ENCODE data around the gene ARHGAP28.
"Not testable (repeated sequence)": the region's sequence is repeated elsewhere in the genome, so short reads cannot be mapped to it uniquely, and the experiment has no call there.

The ARHGAP28 gene

DNA sequence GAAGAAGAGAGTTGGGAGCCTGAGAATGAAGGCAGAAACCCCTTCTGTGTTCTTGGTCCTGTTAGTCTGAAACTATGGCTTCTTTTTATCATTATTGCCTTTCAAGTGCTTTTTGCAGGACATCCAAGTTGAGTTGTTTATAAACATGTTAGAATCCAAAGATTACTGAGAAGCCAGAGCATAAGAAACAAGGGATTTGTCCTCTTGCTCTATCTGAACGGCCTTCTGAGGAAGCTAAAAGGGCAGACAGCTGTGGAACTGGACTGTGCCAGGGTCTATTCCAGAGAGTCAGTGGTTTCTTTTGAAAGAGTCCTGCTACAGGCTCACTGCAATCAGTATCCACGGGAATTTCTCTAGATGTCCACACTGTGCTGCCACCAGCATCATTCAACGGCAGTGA is 86.6 kb downstream of the ARHGAP28 start:
- no peak for DNase-seq (ENCODE audit: low read depth, low spot score)

DNA sequence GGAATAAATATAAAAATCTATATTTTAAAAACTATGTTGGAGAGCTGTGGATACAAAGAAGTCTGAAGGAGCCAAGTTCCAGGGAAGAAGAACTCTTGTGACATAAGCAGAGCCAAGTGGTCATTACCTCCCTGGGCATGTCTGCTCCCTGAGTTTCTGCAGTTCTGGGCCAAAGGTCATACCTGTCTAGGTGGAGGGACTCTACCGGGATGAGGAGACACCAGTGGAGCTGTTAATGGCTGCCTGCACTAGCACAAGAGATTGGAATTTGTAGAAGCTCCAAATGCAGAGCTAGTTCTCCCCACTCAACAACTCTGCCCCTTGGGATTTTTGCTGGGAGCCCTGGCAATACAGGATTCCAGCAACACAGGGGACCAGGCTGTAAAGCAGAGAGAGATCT is 89.8 kb downstream of the ARHGAP28 start:
- no peak for DNase-seq (ENCODE audit: low read depth, low spot score)

DNA sequence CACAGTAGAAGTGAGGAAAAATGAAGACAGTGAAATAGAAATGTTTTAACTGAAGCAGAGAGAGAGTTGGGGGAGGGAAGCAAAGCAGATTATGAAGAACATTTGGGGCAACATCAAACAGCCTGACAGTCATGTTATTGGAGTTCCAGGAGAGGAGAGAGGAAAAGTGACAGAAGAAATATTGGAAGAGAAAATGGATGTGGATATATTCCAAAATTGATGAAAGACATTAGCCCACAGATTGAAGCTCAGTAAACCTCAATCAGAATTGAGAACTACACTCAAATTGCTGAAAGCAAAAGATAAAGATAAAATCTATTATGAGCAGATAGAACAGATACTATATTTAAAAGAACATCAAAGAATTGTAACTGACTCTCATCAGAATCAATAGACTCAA is 90.8 kb downstream of the ARHGAP28 start:
- no peak for DNase-seq (ENCODE audit: low read depth, low spot score)

DNA sequence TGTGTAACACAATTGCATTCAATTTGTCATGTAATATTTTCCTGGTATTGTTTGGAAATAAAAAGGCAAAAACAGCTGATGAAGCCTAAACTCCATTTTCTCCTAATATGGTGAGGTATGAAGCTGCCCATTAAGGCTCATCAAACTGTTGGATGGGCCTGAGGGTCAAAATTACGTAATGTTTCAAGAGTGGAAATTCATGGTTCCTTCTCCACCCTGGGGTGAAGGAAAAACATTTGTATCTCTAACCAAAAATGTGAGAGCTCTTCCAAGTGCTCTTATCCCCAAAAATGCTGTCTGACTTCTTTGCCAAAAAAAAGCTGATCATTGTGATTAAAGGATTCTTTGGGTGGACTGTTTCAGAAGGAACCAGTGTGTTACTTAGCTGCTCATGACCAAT is 91.8 kb downstream of the ARHGAP28 start:
- no peak for DNase-seq (ENCODE audit: low read depth, low spot score)

DNA sequence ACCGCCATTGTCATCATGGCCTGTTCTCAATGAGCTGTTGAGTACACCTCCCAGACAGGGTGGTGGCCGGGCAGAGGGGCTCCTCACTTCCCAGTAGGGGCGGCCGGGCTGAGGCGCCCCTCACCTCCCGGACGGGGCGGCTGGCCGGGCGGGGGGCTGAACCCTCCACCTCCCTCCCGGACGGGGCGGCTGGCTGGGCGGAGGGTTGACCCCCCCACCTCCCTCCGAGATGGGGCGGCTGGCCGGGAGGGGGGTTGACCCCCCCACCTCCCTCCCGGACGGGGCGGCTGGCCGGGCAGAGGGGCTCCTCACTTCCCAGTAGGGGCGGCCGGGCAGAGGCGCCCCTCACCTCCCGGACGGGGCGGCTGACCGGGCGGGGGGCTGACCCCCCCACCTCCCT is 97.6 kb downstream of the ARHGAP28 start:
- not testable (repeated sequence) for DNase-seq (ENCODE audit: low read depth, low spot score)

DNA sequence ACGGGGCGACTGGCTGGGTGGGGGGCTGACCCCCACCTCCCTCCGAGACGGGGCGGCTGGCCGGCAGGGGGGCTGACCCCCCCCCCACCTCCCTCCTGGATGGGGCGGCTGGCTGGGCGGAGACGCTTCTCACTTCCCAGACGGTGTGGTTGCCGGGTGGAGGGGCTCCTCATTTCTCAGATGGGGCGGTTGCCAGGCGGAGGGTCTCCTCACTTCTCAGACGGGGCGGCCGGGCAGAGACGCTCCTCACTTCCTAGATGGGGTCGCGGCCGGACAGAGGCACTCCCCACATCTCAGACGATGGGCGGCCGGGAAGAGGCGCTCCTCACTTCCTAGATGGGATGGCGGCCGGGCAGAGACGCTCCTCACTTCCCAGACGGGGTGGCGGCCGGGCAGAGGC is 98.0 kb downstream of the ARHGAP28 start:
- DNase-seq (ENCODE audit: low read depth, low spot score), result not testable (repeated sequence)

DNA sequence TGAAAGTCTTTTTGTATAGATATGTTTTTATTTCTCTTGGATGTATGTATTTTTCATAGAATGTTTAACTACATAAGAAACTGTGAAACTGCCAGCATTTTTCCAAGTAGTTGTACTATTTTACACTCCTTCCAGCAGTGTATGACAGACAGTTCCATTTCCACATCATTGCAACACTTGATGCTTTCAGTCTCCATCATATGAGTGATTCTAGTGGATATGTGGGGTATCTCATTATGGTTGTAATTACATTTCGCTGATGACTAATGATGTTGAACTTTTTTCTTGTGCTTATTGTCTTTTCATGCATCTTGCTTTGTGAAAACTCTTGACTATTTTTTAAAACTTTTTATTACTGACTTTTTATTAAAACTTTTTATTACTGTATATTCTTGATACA is 101.4 kb downstream of the ARHGAP28 start:
- no peak for DNase-seq (ENCODE audit: low read depth, low spot score)

DNA sequence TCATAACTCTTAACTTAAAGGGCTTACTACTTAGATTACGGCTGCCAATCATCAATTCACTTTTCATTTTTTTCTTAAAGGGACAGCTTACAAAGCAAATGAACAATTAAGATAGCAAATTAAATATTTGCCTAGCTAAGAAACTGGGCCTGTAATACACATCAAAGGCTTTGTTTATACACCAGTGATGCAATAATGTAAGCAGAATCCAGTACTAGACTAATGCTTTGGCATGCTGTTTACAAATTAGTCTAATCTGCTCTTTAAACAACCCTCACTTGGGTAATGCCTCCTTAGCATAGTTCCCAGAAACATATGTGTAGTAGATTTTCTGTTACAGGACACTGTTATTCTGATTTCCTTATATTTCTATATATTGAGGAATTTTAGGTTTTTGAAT is 105.8 kb downstream of the ARHGAP28 start:
- no peak for DNase-seq (ENCODE audit: low read depth, low spot score)

DNA sequence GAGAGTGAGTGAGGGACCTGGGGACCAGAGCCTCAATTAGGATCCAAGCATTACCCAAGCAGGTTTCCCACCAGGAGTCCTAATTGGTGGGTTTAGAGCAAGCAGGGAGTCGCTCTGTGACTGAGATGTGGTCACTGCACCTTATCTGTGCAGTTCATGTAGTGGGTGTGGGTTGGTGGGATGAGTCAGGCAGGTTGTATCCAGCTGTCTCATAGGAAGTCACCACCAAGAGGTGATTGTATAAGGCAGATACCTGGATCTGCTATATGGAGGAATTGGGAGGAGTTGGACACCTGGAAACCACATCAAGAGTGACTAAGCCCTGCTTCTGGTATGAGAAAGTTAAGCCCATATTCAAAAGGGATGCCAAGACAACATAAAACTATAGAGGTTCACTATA is 106.8 kb downstream of the ARHGAP28 start:
- DNase-seq (ENCODE audit: low read depth, low spot score), result no peak

DNA sequence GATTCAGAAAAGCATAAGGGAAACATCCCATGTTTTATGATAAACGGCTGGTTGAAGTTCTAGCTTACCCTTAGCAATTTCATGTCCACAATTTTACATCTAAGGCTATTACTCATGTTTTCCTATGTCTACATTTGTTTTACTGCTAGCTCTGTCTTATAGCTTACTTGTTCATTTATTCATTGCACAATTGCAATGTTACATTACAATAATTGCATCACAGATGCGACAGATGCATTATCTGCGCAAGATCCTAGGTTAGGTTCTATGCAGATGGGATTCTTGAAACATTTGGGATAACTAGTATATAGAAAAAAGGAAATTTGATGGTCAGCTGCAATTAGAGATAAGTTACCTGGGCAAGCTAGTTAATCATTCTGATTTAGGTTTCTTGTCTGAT is 108.4 kb downstream of the ARHGAP28 start:
- no peak for DNase-seq (ENCODE audit: low read depth, low spot score)

DNA sequence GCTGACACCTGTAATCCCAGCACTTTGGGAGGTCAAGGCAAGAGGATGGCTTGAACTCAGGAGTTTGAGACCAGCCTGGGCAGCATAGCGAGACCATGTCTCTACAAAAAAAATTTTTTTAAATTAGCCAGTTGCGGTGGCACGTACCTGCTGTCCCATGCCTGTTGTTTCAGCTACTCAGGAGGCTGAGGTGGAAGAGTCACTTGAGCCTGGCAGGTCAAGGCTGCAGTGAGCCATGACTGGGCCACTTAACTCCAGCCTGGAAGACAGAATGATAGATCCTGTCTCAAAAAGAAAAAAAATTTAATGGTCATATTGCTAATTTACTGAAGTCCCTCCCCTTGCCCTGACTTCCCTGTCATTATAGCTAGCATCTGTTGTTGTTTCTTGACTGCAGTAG is 112.6 kb downstream of the ARHGAP28 start:
- DNase-seq (ENCODE audit: low read depth, low spot score), result no peak

DNA sequence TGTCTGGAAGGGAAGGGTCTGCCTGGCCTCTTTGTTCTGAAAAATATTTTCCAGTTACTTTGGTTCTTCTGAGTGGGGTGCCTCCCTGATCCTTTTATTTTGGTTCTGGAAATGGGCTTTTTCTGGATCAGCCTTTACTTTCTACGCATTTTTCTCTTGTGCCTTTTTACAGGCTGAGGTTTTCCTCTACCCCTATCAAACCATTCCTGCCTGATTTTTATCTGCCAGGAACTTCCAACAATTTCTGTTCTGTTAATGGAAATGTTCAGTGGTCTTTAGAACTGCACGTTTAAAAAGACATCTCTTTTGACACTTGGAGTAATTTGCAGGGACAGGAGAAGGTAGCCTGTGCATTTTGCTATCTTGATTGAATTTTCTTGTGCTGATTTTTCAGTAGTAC is 113.8 kb downstream of the ARHGAP28 start:
- DNase-seq (ENCODE audit: low read depth, low spot score), result no peak

DNA sequence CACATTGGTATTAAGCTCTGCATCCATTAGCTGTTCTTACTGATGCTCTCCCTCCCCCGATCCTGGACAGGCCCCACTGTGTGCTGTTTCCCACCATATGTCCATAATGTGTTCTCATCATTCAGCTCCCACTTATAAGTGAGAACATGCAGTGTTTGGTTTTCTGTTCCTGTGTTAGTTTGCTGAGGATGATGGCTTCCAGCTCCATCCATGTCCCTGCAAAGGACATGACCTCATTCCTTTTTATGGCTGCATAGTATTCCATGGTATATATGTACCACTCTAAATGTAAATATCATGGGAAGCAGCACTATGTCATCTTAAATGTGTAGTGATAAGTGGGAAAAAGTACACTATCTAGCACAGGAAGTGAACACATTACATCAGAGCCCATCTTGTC is 116.0 kb downstream of the ARHGAP28 start:
- not testable (repeated sequence) for DNase-seq (ENCODE audit: low read depth, low spot score)

DNA sequence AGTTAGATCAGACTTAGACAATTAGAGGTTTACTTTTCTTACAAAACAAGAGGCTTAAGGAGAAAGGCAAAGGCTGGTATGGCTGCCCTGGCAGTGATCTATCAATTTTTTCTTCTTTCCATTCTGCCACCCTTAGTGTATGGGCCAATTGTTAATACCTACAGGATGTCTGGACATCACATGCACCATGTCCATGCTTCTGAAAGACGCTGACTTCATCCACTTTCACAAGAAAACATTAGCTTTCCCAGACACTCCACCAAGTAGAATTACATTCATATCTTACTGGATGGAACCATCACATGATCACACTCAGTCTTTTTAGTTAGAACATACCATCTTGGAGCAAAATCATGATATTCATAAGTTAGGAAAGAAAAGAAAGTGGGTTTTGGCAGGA is 120.9 kb downstream of the ARHGAP28 start:
- DNase-seq (ENCODE audit: low read depth, low spot score), result no peak

DNA sequence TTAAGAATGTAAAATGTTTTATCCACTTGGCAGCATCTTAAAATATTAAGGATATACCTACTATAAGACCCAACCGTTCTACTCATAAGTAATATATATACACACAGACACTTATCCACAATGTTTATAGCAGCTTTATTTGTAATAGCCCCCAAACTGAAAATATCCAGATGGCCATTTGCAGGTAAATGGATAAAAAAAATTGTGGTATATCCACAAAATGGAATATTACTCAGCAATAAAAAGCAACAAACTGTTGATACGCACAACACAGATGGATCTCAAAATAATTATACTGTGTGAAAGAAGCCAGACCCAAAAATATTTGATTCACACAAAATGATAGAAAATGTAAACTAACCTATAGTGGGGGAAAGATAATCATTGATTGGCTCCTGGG is 122.0 kb downstream of the ARHGAP28 start:
- no peak for DNase-seq (ENCODE audit: low read depth, low spot score)

DNA sequence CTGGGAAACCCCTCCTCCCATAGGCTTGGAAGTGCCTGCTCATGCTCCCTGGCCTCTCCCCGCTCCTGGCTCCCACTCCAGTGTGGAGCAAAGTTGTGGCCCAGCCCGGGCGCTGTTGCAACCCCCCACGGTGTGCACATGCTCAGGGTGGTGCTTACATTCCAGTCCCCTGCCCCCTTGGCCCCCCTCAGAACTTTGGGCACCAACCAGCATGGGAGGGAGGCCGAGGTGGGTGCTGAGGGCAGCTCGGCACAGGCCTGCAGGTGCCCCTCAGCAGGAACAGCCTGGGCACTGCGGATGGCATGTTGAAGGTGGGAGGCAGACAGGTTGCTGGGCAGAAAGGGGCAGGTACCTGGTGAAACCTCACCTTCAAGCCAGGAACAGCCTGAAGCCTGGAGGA is 125.3 kb downstream of the ARHGAP28 start:
- DNase-seq (ENCODE audit: low read depth, low spot score), result no peak

DNA sequence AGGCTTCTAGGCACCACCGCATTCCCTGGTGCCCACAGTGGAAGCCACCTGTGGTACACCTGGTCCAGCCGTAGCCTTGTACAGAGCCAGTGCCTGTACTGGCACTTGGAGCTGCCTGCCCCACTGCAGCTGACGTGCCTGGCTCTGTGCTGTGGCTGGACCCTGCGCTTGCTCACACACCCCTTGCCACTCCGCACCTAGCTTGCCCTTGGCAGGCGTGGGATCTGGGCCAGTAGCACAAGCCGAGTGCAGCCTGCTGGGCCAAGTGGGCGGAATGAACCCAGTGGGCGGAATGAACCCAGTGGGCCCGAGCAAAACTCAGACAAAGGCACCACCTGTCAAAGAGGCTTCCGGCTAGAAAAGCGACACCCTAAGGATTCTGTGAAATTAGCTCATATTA is 126.3 kb downstream of the ARHGAP28 start:
- no peak for DNase-seq (ENCODE audit: low read depth, low spot score)

DNA sequence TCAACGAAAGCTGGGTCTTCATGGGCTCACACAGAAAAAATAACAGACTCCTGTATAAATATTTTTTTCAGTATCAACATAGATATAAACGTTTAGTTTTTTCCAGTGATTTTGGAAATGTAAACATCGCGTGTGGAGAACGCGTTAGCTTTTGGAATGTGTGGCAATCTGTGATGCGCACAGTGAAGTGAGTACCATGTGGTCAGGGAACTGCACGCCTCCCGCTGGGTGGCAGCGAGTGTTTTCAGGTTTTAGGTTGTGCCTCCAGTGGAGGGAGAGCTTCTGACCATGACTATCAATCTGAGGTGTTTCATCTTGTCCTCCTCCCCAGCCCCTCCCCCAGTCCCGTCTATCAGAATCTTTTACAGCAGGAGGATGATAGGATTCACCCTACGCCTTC is 127.8 kb downstream of the ARHGAP28 start:
- no peak for DNase-seq (ENCODE audit: low read depth, low spot score)

DNA sequence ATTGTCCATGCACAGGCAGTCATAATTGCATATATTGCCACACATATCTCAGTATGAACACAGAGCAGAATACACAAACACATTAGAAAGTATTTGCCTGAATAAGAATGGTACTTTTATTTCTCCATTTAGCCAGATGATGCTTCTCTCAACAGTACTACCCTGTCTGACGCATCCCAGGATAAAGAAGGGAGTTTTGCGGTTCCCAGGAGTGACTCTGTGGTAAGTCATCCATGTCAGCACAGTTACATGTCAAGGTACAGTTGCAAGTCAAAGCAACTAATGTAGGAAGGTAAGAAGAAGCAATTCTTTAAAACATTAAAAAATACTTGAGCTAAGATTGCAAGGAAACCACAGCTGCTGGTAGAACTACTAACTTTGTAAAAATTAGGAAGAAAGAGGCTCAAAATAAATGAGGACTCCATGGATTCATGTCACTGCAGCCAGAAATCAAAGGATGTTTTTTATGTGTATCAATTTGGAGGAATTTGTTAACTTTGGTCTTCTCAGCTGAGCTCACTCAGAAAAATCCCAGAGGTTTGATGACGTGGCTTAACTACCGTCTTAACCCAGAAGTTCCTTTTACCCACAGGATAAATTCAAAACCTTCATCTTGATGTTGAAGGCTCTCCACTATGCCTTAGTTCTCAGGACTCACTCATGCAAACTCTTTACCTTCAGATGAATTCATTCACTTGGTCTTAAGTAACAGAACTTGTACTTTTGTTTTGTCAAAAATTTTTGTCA is 130.3 kb downstream of the ARHGAP28 start:
- no peak for DNase-seq (ENCODE audit: low read depth, low spot score)

DNA sequence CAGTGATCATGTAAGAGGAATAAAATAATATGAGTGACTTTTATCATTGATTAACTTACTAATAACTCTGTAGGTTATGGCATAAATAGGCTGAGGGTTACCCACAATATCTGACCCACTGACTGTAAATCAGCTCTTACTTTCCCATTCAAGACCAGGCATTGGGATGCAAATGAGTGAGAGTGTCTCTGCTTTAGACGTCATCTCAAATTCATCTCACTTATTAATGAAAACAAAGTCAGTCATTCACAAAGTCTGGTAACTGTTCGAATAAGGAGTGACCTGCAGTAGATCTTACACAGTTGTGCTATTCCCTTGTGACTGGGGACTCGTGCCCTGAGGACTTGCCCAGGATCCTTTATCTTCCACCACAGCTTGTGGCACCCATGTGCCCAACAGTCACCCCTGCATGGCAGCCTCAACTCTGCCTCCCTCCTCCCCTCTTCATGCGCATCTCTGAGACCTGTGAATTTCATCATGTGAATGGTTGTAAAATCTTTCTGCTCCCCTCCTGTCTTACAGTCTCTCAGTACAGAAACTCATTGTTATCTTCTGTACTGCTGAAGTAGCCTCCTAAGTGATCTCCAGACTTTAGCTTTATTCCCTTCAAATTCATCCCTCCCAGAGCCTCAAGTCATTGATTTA is 131.4 kb downstream of the ARHGAP28 start:
- DNase-seq (ENCODE audit: low read depth, low spot score), result no peak

DNA sequence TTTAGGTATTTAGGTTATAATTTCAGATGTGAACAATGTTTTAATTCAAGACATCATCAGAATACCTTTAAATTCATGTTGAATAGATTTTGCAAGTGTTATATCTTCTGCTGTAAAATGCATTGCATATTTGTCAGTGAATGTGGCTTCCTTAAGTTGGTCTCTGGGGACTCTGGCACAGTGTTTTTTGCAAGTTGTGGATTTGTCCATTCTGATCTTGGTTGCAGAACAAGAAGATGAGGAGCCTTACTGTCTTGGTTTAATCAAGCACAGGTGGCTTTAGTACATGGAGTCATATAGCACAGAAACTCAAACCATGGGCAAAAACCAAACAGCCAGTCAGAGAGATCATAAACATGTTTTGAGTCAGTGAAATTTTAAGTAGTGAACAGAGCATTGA is 135.7 kb downstream of the ARHGAP28 start:
- DNase-seq (ENCODE audit: low read depth, low spot score), result no peak

DNA sequence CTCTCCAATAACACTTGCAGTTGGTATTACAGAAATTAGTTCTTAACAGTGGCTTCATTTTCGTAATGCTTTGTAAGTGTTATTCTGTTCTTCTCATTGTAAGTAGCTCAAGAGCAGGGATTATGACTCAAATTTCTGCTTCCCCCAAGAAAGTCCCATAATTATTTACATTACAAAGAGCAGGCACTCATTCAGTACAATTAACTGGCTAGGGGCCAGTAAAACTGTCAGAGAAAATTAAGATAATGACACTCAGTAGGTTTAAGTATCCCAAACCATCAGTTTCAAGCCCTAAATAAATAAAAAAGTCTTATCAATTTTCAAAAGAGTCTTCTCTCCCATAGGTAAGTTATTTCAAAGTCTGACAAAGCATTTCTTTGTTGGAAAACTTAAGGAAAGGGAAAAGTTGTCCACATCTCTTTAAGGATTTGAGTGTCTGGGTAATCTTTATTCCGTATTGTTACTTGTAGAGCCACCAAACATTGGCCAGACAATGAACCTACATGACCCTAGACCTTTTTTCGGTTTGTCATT is 137.1 kb downstream of the ARHGAP28 start:
- DNase-seq (ENCODE audit: low read depth, low spot score), result no peak

DNA sequence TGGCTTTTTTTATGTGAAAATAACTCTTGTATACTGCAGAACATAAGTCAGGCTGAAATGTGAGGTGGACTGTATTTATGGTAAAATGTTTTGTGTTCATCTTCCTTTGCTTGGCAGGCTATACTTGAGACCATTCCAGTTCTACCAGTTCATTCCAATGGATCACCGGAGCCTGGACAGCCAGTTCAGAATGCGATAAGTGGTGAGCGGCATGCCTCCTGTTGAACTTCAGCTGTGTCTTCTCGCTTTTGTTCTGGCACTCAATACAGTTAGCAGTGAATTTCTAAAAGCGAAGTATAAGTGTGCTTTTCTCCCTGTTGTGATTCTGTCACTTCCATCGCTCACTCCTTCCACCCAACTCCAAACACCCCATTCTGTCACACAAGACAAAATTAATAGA is 138.5 kb downstream of the ARHGAP28 start:
- no peak for DNase-seq (ENCODE audit: low read depth, low spot score)

Measured in smooth muscle cell of the brain vasculature (primary cell).